ENCODE measurements around the gene MRPS2.

MRPS2 gene

GRCh38 chr9:135480940-135481310, 19.6 kb upstream of the MRPS2 start:
- no peak for DNase-seq

GRCh38 chr9:135482015-135482754, 18.3 kb upstream of the MRPS2 start:
- DNase-seq: no peak

GRCh38 chr9:135484460-135485277, 15.8 kb upstream of the MRPS2 start:
- DNase-seq: no peak

- no peak for DNase-seq
These were observed 15.1 kb upstream of the MRPS2 start for GRCh38 chr9:135485385-135485784.

GRCh38 chr9:135485832-135486231, 14.7 kb upstream of the MRPS2 start:
- no peak for DNase-seq

GRCh38 chr9:135486267-135487065, 14.0 kb upstream of the MRPS2 start:
- DNase-seq: no peak

GRCh38 chr9:135487281-135488012, 13.0 kb upstream of the MRPS2 start:
- no peak for DNase-seq

- no peak for DNase-seq
These were observed 12.5 kb upstream of the MRPS2 start for GRCh38 chr9:135488013-135488330.

GRCh38 chr9:135488527-135488926, 12.0 kb upstream of the MRPS2 start:
- DNase-seq: no peak

- DNase-seq: no peak
These were observed 11.1 kb upstream of the MRPS2 start for GRCh38 chr9:135489188-135489906.

- DNase-seq: no peak
These were observed 10.2 kb upstream of the MRPS2 start for GRCh38 chr9:135490166-135490870.

- no peak for DNase-seq
These were observed 9.5 kb upstream of the MRPS2 start for GRCh38 chr9:135490980-135491464.

GRCh38 chr9:135491764-135492163, 8.7 kb upstream of the MRPS2 start:
- no peak for DNase-seq

GRCh38 chr9:135492886-135493669, 7.4 kb upstream of the MRPS2 start:
- DNase-seq: no peak

- no peak for DNase-seq
These were observed 5.5 kb upstream of the MRPS2 start for GRCh38 chr9:135494791-135495559.

GRCh38 chr9:135498381-135499126, 1.9 kb upstream of the MRPS2 start:
- no peak for DNase-seq

GRCh38 chr9:135499326-135500070, 984 bp upstream of the MRPS2 start:
- peak; percentile 64 for DNase-seq

GRCh38 chr9:135500071-135500524, 384 bp upstream of the MRPS2 start:
- no peak for DNase-seq
